Large intestine (tissue), 3 donors: ENCODE measurements around the gene PFKFB2. TPM values are rescaled to one million over a fixed set of nuclear protein-coding genes. Genes with fewer than 3 reads are reported as not detected.

ENCODE experiments used
- DNase-seq, 2 donors: peaks; one replicate each; pipeline versions ENCODE4 v3.0.0 to v3.0.0-alpha.2; 2013
- H3K27ac ChIP-seq: one replicate; pipeline ENCODE4 v1.5.1; 2013; ENCODE audit warnings: low read length
- H3K27me3 ChIP-seq: 2 replicates; pipeline ENCODE4 v1.6.1; 2013; ENCODE audit warnings: low read length; ENCODE audit not compliant: control insufficient read depth, insufficient read depth
- H3K36me3 ChIP-seq: 2 replicates; pipeline ENCODE4 v1.6.1; 2013; ENCODE audit warnings: low read length; ENCODE audit not compliant: control insufficient read depth, insufficient read depth
- H3K4me1 ChIP-seq: one replicate; pipeline ENCODE4 v1.6.1; 2013; ENCODE audit warnings: low read length; ENCODE audit not compliant: control insufficient read depth, insufficient read depth
- H3K4me3 ChIP-seq: one replicate; pipeline ENCODE4 v1.5.1; 2013; ENCODE audit warnings: low read length
- H3K9me3 ChIP-seq: one replicate; pipeline ENCODE4 v1.6.1; 2013; ENCODE audit warnings: mild to moderate bottlenecking, low read depth, low read length, moderate library complexity; ENCODE audit not compliant: control insufficient read depth
- WGBS: methylation state at CpG from one replicate; pipeline ENCODE4 v1.1.5; 2013; ENCODE audit warnings: low lambda C conversion rate; ENCODE audit not compliant: insufficient coverage; 5-methylcytosine and 5-hydroxymethylcytosine counted together
- polyA plus RNA-seq: library from polyadenylated mRNA; unstranded; fragments of 120-200 nt; gene quantifications from one replicate; pipeline ENCODE4 v1.2.1, GENCODE V29; 2013

Gene PFKFB2
- polyA plus RNA-seq, 1 donor = 37.2 TPM

DNA sequence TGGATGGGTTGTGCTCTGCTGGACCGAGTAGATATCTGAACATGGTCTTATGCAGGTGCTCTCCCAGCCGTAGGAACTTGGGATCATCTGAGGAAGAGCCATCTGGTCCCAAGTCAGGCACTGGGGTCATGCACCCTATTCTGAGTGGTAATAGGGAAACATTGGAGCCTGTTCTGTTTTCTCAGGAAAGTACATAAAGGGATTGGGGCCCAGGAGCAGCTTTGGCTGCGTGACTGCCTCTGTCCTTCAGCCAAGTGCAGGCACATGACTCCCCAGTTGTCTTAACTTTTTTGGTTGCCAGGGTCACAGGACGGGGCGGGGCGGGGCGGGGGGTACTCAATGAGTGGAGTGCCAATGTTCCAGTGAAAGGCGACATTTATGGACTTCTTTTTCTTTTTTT is 11.5 kb downstream of the PFKFB2 start:
- H3K27me3 ChIP-seq = no peaks in the 10 kb centered on the region
- DNase-seq = peak in 1 of 2 donors; percentile 74
- H3K36me3 ChIP-seq = peaks cover 60% of the 10 kb centered on the region
- peaks cover 45% of the 10 kb centered on the region for H3K4me1 ChIP-seq
- H3K4me3 ChIP-seq = no peak overlapping the region
- no CpG with 5 or more reads among the region's 8 CpGs for WGBS
- no peaks in the 10 kb centered on the region for H3K9me3 ChIP-seq
- peak overlapping the region; percentile 59 for H3K27ac ChIP-seq

DNA sequence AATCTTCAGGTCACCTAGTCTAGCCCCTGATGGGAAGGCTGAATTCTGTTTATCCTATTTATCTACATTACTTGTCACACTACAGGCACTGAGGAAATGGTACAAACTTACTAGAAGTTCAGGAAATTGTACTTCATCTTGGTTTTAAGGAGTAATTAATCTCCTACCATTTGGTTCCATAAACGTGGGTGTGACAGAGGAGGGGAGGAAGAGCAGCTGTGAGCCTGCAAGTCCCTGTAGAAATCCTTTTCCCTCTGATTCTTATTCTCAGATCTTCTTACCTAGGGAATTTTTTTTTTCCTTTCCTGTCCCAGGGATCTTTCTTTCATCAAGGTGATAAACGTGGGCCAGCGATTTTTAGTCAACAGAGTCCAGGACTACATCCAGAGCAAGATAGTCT is 14.1 kb downstream of the PFKFB2 start:
- no peak for DNase-seq
- Histone ChIP-seq H3K27ac (peak overlapping the region; percentile 76), H3K4me3 (no peak overlapping the region), H3K36me3 (peaks cover 66% of the 10 kb centered on the region), H3K9me3 (no peaks in the 10 kb centered on the region), H3K4me1 (peaks cover 39% of the 10 kb centered on the region), H3K27me3 (no peaks in the 10 kb centered on the region)
- no CpG with 5 or more reads among the region's 3 CpGs for WGBS

DNA sequence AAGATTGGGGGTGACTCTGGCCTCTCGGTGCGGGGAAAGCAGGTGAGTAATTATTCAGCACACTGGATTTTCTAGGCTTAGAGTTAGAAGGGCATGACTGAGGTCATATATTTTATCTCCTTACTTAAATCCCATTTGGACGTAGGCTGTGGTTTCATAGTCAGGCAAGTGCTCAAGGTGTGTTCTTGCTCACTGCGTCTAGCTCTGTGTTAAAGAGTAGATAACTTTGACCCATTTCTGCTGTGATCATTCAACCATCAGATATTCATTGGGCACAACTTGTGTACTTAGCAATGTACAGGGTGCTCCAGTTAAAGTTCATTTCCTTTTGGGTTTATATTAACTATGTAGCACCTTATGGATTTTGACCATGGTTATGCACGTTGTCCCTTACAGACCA is 14.6 kb downstream of the PFKFB2 start:
- H3K9me3 ChIP-seq = no peaks in the 10 kb centered on the region
- no peaks in the 10 kb centered on the region for H3K27me3 ChIP-seq
- peaks cover 66% of the 10 kb centered on the region for H3K36me3 ChIP-seq
- no peak overlapping the region for H3K4me3 ChIP-seq
- H3K4me1 ChIP-seq = peaks cover 39% of the 10 kb centered on the region
- DNase-seq = peak; percentile 55 to 88
- peak overlapping the region; percentile 76 for H3K27ac ChIP-seq
- no CpG with 5 or more reads among the region's 5 CpGs for WGBS

DNA sequence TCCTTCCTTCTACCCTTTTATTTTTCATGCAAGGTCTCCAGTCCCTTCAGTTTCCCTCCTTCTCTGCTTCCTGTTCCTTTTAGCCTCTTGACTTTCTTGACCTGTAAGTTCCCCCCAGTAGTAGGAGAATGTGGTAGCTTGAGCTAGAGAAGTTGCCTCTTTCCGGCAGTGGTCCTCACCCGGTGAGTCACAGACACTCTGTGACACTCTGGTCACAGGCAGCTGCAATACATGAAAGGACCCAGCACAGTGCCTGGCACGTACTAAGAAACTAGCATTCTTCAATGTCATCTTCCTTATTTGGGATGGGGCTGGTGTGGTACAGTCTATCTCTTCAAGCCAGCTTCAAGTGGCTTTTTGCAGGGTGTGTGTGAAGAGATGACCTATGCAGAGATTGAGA is 16.0 kb downstream of the PFKFB2 start:
- no peak overlapping the region for H3K27ac ChIP-seq
- no CpG with 5 or more reads among the region's 3 CpGs for WGBS

DNA sequence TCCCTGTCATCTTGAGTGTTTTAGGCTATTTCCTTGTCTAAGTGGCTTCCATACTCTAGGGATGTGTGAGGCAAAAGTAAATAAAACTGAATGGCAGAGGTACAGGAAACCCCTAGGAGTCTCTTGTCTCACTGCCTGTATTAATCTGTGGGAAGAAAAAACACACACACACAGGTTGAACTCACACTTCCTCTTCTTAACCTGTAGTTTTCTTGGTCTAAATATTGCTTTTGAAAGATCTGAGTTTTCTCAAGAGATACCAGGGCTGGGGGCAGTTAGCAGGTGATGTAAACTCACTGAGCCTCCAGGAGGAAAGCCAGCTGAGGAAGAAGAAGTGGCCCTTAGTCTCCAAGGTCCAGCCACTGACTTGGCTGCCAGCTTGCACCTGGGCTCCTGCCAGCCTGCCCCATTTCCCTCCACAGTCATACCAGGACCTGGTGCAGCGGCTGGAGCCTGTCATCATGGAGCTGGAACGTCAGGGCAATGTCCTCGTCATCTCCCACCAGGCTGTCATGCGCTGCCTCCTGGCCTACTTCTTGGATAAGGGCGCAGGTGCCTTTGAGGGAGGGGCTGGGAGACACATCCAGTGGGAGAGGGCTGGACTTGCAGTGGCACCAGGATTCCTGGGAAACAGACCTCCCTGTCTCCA is 16.9 kb downstream of the PFKFB2 start:
- no peak for DNase-seq
- no peak overlapping the region for H3K4me3 ChIP-seq
- H3K27ac ChIP-seq = no peak overlapping the region
- no peaks in the 10 kb centered on the region for H3K9me3 ChIP-seq
- peaks cover 61% of the 10 kb centered on the region for H3K36me3 ChIP-seq
- H3K27me3 ChIP-seq = no peaks in the 10 kb centered on the region
- no CpG with 5 or more reads among the region's 5 CpGs for WGBS
- peaks cover 26% of the 10 kb centered on the region for H3K4me1 ChIP-seq

More for the DNA sequence above, 16.0 kb downstream of the PFKFB2 start:
- Histone ChIP-seq H3K4me3 (no peak overlapping the region), H3K9me3 (no peaks in the 10 kb centered on the region), H3K27me3 (no peaks in the 10 kb centered on the region), H3K36me3 (peaks cover 59% of the 10 kb centered on the region), H3K4me1 (peaks cover 35% of the 10 kb centered on the region)
- DNase-seq = no peak

DNA sequence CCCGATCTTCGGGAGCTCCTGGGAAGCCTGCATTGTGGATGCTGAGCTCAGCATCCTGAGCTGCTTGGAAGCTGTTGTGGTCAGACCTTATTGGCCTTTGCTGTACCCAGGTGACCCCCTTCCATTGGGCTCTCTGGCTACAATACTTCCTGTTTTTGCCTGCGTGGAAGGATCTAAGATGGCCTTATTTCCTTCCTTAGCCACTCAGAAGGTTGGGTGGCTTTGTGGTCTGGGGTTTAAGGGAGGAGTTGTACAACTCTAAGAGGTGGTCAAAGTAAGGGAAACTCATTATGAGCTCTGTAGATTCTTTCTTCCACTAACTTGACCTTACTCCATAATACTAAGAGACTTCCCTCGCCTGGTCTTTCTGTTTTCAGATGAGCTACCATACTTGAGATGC is 17.7 kb downstream of the PFKFB2 start:
- no peaks in the 10 kb centered on the region for H3K9me3 ChIP-seq
- peaks cover 20% of the 10 kb centered on the region for H3K4me1 ChIP-seq
- no CpG with 5 or more reads among the region's 4 CpGs for WGBS
- peaks cover 59% of the 10 kb centered on the region for H3K36me3 ChIP-seq
- no peak overlapping the region for H3K4me3 ChIP-seq
- H3K27ac ChIP-seq = no peak overlapping the region
- DNase-seq = no peak
- H3K27me3 ChIP-seq = no peaks in the 10 kb centered on the region

DNA sequence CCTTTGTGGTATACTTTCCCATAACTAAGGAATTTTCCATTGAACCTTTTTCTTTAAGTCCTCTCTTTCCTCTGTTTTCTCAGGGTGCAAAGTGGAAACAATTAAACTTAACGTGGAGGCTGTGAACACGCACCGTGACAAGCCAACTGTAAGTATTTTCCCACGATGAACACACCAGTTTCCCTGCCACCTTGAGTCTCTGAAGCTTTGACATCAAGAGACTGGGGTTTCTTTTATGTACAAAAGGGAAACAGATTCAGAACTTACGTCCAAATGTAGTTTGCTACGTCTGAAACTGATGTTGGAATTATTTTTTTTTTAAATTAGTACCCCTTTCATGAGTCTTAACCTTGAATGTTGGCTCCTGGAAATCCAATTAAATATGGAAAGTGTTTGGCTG is 18.4 kb downstream of the PFKFB2 start:
- Histone ChIP-seq H3K4me3 (no peak overlapping the region), H3K36me3 (peaks cover 56% of the 10 kb centered on the region), H3K27ac (no peak overlapping the region)

DNA sequence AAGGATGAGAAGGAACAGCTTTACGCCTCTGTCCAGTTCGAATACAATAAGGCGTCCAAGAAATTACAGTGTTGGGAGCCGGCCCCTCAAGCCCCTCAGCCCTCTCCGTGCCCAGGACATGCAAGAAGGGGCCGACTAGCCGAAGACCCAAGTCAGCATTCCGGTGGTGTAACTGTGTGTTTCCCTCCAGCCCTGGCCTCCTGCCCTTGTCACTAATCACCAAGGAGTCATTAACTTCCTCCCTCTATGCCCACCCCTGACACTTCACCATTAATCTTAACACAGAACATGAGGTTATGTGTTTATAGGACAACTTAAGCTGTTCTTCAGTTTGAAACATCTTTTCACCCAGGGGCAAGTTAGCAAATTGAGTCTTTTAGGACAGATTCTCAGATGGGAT is 19.2 kb downstream of the PFKFB2 start:
- Histone ChIP-seq H3K36me3 (peaks cover 56% of the 10 kb centered on the region), H3K4me3 (no peak overlapping the region), H3K9me3 (no peaks in the 10 kb centered on the region), H3K27ac (no peak overlapping the region), H3K4me1 (peaks cover 11% of the 10 kb centered on the region), H3K27me3 (no peaks in the 10 kb centered on the region)
- no CpG with 5 or more reads among the region's 8 CpGs for WGBS
- DNase-seq = no peak

More for the DNA sequence above, 18.4 kb downstream of the PFKFB2 start:
- no peak for DNase-seq
- H3K27me3 ChIP-seq = no peaks in the 10 kb centered on the region
- peaks cover 17% of the 10 kb centered on the region for H3K4me1 ChIP-seq
- no CpG with 5 or more reads among the region's 6 CpGs for WGBS
- H3K9me3 ChIP-seq = no peaks in the 10 kb centered on the region

DNA sequence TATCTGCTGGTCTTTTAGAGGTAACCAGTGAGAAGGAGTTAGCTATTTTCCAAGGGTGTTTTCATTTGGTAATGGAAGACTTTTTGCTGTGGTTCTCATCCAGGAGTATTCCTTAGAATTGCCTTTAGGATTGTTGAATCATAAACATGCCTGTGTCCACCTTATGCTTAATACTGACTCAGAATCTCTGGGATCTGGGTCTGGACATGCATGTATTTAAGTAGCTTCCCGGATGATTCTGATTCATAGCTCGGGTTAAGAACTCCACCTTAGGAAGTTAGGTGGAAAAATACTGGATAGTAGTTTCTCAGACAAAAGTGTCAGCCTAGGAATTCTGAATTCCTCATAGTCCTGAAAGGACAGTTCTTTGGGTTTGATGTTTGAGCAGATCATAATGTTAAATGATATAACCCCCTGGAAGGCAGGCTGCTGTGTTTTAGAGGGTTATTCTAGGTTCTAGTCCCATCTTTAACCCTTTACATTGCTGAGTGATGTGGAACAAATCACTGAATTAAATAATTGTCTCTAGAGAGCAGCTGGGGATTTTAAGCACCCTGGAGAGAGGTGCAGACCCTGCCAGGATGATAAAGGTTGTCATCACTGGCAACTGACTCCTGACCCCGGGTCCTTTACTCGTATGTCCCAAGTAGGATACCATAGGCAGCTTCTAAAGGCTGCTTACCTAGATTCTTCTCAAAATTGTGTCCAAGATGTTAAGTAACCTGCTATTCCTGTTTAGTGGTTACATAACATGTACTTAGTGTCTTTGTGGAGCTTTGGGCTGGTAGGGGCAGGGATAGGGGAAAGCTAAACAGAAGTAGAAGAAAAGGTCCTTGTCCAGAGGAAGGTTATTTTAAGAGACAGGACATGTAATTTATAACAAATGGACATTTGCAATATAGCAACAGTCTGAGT is 21.1 kb downstream of the PFKFB2 start:
- WGBS = no CpG with 5 or more reads among the region's 4 CpGs
- Histone ChIP-seq H3K4me1 (no peaks in the 10 kb centered on the region), H3K27ac (no peak overlapping the region), H3K27me3 (no peaks in the 10 kb centered on the region), H3K36me3 (peaks cover 53% of the 10 kb centered on the region), H3K4me3 (no peak overlapping the region), H3K9me3 (no peaks in the 10 kb centered on the region)
- DNase-seq = no peak

DNA sequence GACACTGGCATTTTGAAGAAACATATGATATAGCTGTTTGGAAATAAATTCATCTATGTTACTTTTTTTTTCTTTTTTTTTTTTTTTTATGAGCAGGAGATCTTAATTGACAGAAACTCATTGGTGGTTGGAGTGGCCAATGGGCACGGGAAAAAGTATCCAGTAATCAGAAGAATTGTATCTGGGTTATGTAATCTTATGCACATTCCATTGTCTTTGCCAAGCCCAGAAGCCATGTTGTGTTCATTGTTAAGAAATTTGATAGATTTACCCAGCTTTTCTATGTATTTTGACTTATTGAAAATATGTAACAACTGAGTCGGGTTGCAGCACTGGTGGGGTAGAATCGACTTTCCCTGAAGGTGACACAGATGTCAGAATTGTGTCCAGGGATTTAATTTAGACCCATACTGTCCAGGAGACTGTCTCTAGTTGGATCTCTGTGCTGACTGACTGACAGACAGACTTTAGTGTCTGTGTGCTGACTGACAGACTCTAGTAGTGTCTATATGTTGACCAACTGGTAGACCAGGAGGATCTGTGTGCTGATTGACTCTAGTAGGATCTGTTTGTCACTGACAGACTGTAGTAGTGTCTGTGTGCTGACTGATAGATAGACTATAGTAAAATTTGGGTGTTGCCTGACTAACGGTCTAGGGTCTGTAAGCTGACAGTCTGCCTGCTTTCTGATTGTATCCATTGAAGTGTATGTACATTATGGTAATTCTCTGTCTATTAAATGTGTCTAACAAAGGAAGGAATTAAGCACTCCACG is 23.3 kb downstream of the PFKFB2 start:
- peaks cover 38% of the 10 kb centered on the region for H3K36me3 ChIP-seq
- no peaks in the 10 kb centered on the region for H3K4me1 ChIP-seq
- no peaks in the 10 kb centered on the region for H3K9me3 ChIP-seq
- no CpG with 5 or more reads among the region's 5 CpGs for WGBS
- no peaks in the 10 kb centered on the region for H3K27me3 ChIP-seq
- H3K4me3 ChIP-seq = no peak overlapping the region
- H3K27ac ChIP-seq = no peak overlapping the region
- no peak for DNase-seq
